Lower leg skin (tissue), 4 donors: ENCODE measurements around the gene UBE2A. TPM values are rescaled to one million over a fixed set of nuclear protein-coding genes. Genes with fewer than 3 reads are reported as not detected.

Source experiments
- DNase-seq, 2 donors: peaks; one replicate each; pipeline ENCODE4 v3.0.0-alpha.2; 2019; ENCODE audit warnings: low spot score in 2 of 2
- H3K4me3 ChIP-seq: fragments of 200-600 bp; sonication (generic); 2 replicates; pipeline ENCODE4 v1.5.1; 2017; ENCODE audit warnings: mild to moderate bottlenecking, low read depth; ENCODE audit not compliant: poor library complexity, severe bottlenecking
- POLR2A ChIP-seq, 2 donors: fragments of 450-650 bp; IDR thresholded peaks; one replicate each; pipeline ENCODE4 v1.6.1; 2016 to 2017; ENCODE audit warnings: antibody characterized with exemption in 2 of 2, mild to moderate bottlenecking in 1 of 2, moderate library complexity in 1 of 2
- WGBS, 2 donors: methylation state at CpG; one replicate each; pipeline ENCODE4 v1.1.5; 2018; 5-methylcytosine and 5-hydroxymethylcytosine counted together
- intact Hi-C: fragments of 100-400 bp; cut with DNase I; formaldehyde crosslinking; loops from one replicate; pipeline ENCODE4 v1.15.0; 2023; ENCODE audit warnings: low total_unique reads
- total RNA-seq, 4 donors: library from RNA; depleted of rRNA; stranded (reverse); fragments of >200 nt; gene quantifications; one replicate each; pipeline ENCODE4 v1.1.0, GENCODE V29; 2016
- TF ChIP-seq, protein P1 (sequence below), 3 donors: fragments of 450-650 bp; IDR thresholded peaks; one replicate each; pipeline ENCODE4 v1.5.1; 2016; ENCODE audit warnings: antibody characterized with exemption in 3 of 3, mild to moderate bottlenecking in 3 of 3, moderate library complexity in 2 of 3

The UBE2A gene
- total RNA-seq, 4 donors from 2014 or later, result 20.6 to 24.4 (median 22.4) TPM

DNA sequence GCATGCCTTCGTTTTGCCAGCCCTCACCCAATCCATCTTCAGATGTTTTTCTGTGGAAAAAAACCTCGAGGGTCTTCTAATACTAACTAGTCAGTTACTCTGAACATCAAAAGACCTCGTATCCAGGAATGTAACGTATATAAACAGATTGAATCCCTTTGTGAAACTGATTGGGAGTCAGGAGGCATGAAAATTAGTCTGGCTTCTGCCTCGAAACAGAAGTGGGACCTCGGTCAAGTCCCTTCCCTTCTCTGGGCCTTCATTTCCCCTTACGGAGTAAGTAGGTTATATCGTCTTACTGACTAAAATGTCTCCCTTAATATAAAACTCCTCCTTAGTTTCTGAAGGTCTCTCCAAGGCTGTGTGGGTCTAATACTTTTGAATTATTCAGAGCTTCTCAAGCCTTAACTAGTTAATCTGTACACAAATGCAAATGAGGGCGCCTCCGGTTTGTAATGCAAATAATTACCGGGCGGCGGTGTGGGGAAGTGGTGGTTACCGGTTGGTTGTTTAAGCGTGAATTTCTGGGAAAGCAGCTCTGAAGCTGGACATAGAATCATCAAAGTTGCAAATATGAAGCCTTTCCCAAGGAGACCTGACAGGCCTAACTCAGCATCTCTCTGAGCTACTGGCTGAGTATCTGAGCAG is 43.3 kb downstream of the UBE2A start:
- intact Hi-C loops, result no loop called here
- no peak overlapping the region for H3K4me3 ChIP-seq
- 55 to 65% methylated on average over 15 of the region's 15 CpGs for WGBS, 2 donors
- TF ChIP-seq, protein P1, sequence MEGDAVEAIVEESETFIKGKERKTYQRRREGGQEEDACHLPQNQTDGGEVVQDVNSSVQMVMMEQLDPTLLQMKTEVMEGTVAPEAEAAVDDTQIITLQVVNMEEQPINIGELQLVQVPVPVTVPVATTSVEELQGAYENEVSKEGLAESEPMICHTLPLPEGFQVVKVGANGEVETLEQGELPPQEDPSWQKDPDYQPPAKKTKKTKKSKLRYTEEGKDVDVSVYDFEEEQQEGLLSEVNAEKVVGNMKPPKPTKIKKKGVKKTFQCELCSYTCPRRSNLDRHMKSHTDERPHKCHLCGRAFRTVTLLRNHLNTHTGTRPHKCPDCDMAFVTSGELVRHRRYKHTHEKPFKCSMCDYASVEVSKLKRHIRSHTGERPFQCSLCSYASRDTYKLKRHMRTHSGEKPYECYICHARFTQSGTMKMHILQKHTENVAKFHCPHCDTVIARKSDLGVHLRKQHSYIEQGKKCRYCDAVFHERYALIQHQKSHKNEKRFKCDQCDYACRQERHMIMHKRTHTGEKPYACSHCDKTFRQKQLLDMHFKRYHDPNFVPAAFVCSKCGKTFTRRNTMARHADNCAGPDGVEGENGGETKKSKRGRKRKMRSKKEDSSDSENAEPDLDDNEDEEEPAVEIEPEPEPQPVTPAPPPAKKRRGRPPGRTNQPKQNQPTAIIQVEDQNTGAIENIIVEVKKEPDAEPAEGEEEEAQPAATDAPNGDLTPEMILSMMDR (IDR thresholded peaks at IDR 0.05), result no peak
- TF ChIP-seq POLR2A (IDR thresholded peaks at IDR 0.05), result no peak
- DNase-seq, result peak in 1 of 2 donors; percentile 82

DNA sequence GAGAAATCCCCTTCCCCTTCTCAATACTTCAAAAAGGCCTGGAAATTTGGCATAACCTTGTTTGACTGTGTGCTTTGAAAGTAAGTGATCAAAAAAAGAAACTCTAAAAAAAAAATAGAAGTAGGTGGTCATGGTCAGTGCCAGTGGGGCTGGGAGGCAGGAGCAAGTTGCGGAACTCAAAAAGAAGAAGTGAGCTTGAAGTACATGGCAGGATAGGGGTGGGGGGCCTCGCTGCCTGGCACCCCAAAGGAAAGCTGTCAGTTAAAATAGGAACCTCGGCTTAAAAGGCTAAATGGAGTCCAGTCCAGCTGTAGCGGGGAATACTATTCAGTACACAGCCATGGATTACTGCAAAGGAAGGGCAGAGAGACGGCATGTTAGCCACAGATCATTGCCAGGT is 44.1 kb downstream of the UBE2A start:
- no peak overlapping the region for H3K4me3 ChIP-seq
- intact Hi-C loops, result no loop called here
- WGBS, 2 donors, result 78 to 96% methylated on average over 5 of the region's 5 CpGs
- no peak for DNase-seq
- TF ChIP-seq POLR2A (IDR thresholded peaks at IDR 0.05), result no peak
- TF ChIP-seq, protein P1 (IDR thresholded peaks at IDR 0.05), result no peak

DNA sequence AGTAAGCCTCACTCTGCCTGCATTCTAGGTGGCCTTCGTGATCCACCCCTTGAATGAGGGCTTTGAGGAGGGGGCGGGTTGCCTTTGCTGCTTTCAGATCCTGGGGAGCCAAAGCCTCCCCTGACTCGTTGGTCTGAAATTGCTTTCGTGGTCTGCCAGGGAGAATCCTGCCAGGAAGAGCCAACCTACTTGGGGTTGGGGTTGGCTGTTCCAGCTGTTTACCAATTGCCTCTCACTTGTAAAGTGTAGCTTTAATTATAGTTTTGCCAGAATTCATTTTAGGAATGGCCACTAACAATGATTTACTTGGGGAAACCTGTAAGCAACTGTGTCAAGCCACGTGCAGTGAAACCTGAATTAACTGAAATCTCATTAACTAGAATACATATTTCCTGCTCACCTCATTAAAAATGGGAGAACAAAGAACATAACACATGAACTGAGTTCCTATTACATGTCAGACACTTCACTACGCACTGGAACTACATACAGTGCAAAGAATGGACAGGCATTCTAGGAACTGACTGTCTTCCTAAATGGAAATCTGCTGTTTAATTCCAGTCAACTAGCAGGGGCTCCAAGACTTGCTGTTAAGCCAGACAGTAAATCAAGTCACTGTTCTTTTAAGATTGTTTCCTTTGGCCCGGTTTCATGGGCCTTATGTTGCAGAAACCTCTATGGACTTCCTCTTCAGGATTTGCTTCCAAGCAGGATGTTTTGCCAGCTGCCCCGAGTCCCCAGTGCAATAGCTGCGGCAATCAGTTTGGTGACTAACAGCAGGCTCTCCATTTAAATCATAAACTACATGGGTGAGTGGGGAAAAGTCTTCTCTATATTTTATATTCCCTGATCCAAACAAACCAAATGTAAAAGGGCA is 48.2 kb downstream of the UBE2A start:
- no peak overlapping the region for H3K4me3 ChIP-seq
- DNase-seq, result no peak
- no peak for TF ChIP-seq POLR2A (IDR thresholded peaks at IDR 0.05)
- TF ChIP-seq, protein P1 (IDR thresholded peaks at IDR 0.05), result no peak
- 53 to 54% methylated on average over 9 of the region's 9 CpGs for WGBS, 2 donors
- intact Hi-C loops, result no loop called here

DNA sequence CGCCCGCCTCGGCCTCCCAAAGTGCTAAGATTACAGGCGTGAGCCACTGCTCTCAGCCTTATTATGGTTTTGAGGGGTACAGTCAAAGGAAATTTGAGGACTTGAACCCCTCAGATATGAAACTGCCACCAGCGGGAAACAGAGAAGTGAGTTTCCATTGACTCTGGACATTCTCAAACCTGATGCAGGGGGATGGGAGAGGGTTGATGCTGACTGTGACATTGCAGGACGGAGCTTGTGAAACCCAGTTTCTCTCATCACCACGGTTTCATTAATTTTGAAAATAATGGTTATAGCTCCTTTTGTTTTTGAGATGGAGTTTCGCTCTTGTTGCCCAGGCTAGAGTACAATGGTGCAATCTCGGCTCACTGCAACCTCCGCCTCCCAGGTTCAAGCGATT is 50.1 kb downstream of the UBE2A start:
- intact Hi-C loops, result no loop called here
- no peak for DNase-seq
- no peak for TF ChIP-seq POLR2A (IDR thresholded peaks at IDR 0.05)
- TF ChIP-seq, protein P1 (IDR thresholded peaks at IDR 0.05), result no peak
- WGBS, 2 donors, result 92 to 94% methylated on average over 10 to 11 of the region's 11 CpGs
- no peak overlapping the region for H3K4me3 ChIP-seq

DNA sequence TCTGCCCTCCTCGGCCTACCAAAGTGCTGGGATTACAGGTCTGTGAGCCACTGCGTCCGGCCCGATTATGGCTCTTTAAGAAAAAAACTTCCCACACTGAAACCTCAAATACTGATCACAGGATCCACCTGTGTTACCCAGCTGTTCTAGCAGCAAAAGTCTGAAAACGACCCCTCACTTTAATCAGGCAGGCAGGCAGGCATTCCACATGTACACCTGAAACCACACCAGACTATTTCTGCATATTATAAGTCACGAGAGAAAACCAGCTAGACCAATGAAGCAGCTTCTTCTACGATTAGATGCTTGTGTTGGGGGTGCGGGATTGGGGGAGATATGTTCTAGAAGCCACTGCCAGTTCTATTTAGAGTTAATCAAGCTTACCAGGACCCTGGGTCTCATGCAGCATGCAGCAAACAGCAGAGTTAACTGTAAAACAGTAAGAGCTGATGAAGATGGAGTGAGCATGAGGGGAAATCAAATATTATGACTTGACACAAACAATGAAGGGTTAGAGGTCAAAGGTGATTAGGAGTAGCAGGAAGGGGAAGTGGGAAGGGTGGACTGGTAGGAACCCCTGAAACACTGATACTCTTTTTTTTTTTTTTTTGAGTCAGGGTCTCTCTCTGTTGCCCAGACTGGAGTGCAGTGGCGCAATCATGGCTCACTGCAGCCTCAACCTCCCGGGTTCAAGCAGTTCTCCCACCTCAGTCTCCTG is 50.7 kb downstream of the UBE2A start:
- TF ChIP-seq, protein P1 (IDR thresholded peaks at IDR 0.05), result no peak
- no peak for TF ChIP-seq POLR2A (IDR thresholded peaks at IDR 0.05)
- no peak for DNase-seq
- intact Hi-C loops, result no loop called here
- no peak overlapping the region for H3K4me3 ChIP-seq
- 90 to 93% methylated on average over 10 of the region's 10 CpGs for WGBS, 2 donors
